Ishikawa (cell line): ENCODE data around the gene ANKRD42.

ENCODE experiments used
- CEBPB ChIP-seq: IDR thresholded peaks from 2 replicates; pipeline ENCODE4 v1.6.1; 2012
- CREB1 ChIP-seq: IDR thresholded peaks from 2 replicates; pipeline ENCODE4 v1.6.1; 2012; ENCODE audit warnings: low read depth
- EGR1 ChIP-seq: IDR thresholded peaks from 2 replicates; pipeline ENCODE4 v1.6.1; 2012
- EP300 ChIP-seq: IDR thresholded peaks from 2 replicates; pipeline ENCODE4 v1.6.1; 2012; ENCODE audit warnings: borderline replicate concordance
- FOXM1 ChIP-seq: IDR thresholded peaks from 2 replicates; pipeline ENCODE4 v1.6.1; 2012; ENCODE audit warnings: low read depth, borderline replicate concordance
- NFIC ChIP-seq: IDR thresholded peaks from 2 replicates; pipeline ENCODE4 v1.6.1; 2012
- RAD21 ChIP-seq: IDR thresholded peaks from 2 replicates; pipeline ENCODE4 v1.6.1; 2012; ENCODE audit warnings: low read depth
- TAF1 ChIP-seq: IDR thresholded peaks from 2 replicates; pipeline ENCODE4 v1.6.1; 2012; ENCODE audit warnings: low read depth, mild to moderate bottlenecking
- TCF12 ChIP-seq: IDR thresholded peaks from 2 replicates; pipeline ENCODE4 v1.6.1; 2012; ENCODE audit warnings: low read depth
- TEAD4 ChIP-seq: IDR thresholded peaks from 2 replicates; pipeline ENCODE4 v1.6.1; 2012
- YY1 ChIP-seq: IDR thresholded peaks from 2 replicates; pipeline ENCODE4 v1.6.1; 2012; ENCODE audit warnings: low read depth
- ZBTB7A ChIP-seq: IDR thresholded peaks from 2 replicates; pipeline ENCODE4 v1.6.1; 2012; ENCODE audit warnings: low read depth
- TF ChIP-seq, protein P1 (sequence below): IDR thresholded peaks from 2 replicates; pipeline ENCODE4 v1.6.1; 2012
- TF ChIP-seq, protein P2 (sequence below): IDR thresholded peaks from 2 replicates; pipeline ENCODE4 v1.6.1; 2012; ENCODE audit warnings: low read depth, mild to moderate bottlenecking
- TF ChIP-seq, protein P3 (sequence below): IDR thresholded peaks from 2 replicates; pipeline ENCODE4 v1.6.1; 2012

ANKRD42 gene

DNA sequence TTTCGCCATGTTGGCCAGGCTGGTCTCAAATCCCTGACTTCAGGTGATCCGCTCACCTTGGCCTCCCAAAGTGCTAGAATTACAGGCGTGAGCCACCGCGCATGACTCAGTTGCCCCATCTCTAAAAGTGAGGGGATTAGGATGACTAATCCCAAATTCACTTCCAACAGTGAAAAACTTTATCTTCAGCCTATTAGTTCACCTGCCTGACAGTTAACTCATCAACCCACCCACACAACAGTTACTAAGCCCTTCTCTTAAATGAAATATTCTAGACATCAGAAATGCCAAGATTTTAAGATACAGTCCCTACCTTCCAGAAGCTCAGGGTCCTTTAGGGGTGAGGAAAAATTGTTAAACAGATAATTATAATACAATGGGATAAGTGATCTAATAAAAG is 2.0 kb upstream of the ANKRD42 start:
- TF ChIP-seq EGR1 (no peak), YY1 (no peak), CEBPB (no peak), ZBTB7A (no peak), RAD21 (no peak), TAF1 (no peak), TCF12 (no peak), FOXM1 (no peak), CREB1 (no peak), NFIC (no peak), EP300 (no peak), TEAD4 (no peak)
- TF ChIP-seq, protein P1, sequence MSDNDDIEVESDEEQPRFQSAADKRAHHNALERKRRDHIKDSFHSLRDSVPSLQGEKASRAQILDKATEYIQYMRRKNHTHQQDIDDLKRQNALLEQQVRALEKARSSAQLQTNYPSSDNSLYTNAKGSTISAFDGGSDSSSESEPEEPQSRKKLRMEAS = no peak
- TF ChIP-seq, protein P2, sequence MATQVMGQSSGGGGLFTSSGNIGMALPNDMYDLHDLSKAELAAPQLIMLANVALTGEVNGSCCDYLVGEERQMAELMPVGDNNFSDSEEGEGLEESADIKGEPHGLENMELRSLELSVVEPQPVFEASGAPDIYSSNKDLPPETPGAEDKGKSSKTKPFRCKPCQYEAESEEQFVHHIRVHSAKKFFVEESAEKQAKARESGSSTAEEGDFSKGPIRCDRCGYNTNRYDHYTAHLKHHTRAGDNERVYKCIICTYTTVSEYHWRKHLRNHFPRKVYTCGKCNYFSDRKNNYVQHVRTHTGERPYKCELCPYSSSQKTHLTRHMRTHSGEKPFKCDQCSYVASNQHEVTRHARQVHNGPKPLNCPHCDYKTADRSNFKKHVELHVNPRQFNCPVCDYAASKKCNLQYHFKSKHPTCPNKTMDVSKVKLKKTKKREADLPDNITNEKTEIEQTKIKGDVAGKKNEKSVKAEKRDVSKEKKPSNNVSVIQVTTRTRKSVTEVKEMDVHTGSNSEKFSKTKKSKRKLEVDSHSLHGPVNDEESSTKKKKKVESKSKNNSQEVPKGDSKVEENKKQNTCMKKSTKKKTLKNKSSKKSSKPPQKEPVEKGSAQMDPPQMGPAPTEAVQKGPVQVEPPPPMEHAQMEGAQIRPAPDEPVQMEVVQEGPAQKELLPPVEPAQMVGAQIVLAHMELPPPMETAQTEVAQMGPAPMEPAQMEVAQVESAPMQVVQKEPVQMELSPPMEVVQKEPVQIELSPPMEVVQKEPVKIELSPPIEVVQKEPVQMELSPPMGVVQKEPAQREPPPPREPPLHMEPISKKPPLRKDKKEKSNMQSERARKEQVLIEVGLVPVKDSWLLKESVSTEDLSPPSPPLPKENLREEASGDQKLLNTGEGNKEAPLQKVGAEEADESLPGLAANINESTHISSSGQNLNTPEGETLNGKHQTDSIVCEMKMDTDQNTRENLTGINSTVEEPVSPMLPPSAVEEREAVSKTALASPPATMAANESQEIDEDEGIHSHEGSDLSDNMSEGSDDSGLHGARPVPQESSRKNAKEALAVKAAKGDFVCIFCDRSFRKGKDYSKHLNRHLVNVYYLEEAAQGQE = no peak
- TF ChIP-seq, protein P3, sequence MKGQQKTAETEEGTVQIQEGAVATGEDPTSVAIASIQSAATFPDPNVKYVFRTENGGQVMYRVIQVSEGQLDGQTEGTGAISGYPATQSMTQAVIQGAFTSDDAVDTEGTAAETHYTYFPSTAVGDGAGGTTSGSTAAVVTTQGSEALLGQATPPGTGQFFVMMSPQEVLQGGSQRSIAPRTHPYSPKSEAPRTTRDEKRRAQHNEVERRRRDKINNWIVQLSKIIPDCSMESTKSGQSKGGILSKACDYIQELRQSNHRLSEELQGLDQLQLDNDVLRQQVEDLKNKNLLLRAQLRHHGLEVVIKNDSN = no peak

DNA sequence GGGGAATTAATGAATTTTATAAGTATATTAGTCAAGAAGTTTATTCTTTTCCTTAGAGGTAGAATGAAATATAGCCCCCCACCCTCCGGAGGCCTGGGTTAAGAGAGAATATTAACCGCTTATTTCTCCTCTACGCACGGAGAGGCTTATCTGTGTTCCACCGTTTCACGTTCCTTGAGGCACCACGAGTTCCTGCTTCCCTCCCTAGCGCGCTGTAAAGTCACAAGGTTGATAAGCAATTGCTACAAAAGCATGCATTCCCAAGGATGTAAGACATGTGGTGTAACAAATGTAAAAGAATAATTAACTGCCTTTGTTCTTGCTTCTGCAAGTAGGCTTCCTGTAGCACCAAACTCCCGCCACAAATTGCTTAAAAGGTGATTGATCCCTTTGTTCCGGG is 1.5 kb upstream of the ANKRD42 start:
- no peak for TF ChIP-seq ZBTB7A
- TF ChIP-seq YY1 = no peak
- no peak for TF ChIP-seq FOXM1
- no peak for TF ChIP-seq EP300
- TF ChIP-seq, protein P2 = no peak
- TF ChIP-seq, protein P1 = no peak
- no peak for TF ChIP-seq TEAD4
- TF ChIP-seq, protein P3 = no peak
- no peak for TF ChIP-seq RAD21
- TF ChIP-seq EGR1 = no peak
- no peak for TF ChIP-seq TCF12
- TF ChIP-seq CEBPB = no peak
- no peak for TF ChIP-seq TAF1
- TF ChIP-seq NFIC = no peak
- TF ChIP-seq CREB1 = no peak

DNA sequence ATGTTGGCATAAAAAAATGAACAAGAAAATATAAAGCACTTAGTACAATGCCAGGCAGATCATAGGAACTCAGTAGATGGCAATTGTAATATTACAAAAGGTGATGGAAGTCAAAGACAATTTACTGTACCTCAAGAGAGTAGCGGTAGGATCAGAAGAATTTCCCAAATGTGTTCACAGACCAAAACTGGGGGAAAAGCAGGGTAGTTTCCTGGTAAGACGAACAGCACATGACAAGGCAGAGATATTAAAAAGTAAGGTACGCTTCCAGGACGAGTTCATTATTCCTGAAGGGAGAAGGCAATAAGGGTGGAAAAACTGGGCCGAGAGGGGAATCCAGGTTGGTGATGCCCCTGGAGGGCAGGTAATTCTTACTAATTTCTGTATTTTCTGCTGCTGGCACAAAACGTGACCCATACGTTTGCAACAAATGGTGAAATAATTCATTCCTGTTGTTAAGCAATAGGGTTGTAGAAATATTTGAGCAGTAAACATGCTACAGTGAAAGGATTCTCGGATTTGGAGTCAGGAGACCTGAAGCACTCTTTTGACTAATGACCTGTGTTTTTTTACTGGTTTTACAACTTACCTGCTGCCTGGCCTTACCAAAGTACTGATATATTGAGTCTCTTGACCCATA is 786 bp upstream of the ANKRD42 start:
- TF ChIP-seq EP300 (no peak), ZBTB7A (no peak), RAD21 (no peak), TCF12 (no peak), TEAD4 (no peak), CREB1 (no peak)
- TF ChIP-seq, protein P1 = no peak

DNA sequence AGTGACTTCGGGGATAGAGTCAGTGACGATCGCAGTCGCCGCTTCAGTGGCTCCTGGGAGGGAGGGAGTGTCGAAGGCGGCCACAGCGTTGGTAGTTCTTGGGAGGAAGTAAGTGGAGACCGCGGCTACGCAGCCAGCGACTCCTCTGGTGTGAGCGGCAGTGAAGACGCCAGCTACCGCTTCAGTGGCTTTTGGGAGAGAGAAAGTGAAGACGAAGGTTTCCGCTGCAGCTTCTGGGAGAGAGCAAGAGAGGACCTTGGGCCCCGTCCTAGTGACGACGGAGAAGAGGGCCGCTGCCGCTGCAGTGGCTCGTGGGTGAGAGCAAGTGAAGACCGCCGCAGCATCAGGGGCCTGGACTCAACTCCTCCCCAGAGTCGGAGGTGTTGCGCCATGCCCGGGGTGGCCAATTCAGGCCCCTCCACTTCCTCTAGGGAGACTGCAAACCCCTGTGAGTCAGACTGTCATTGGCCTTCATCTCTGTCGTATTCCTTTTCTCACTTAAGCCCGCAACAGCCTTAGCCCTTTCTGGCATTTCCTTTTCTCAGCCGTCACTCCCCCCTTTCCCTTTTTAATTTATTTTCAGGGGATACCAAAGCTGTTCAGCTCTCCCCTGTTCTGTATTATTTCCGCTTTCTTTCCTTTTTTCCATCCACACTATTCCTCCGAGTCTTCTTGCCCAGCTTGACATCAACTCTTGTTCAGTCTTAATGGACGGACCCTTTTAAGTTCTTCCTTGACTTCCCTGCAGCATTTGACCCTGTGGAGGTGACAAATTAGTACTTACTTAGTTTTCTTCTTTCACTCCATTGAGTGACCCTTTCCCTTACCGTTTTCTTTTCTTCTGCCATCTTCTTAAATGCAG is 1.0 kb downstream of the ANKRD42 start:
- TF ChIP-seq, protein P2 = no peak
- TF ChIP-seq CEBPB = no peak
- no peak for TF ChIP-seq TAF1
- TF ChIP-seq YY1 = no peak
